ENCODE results near the gene COMMD1.
"Not testable (repeated sequence)": the region's sequence is repeated elsewhere in the genome, so short reads cannot be mapped to it uniquely, and the experiment has no call there.

The COMMD1 gene

GRCh38 chr2:61905372-61906185 is at the start of gene COMMD1:
Gene COMMD1, plus strand, starts transcription at chr2:61905674. Its CDS starts 5 bp downstream, at chr2:61905679.
- no peak for TF ChIP-seq CTCF (IDR thresholded peaks at IDR 0.05; ENCODE audit: control extremely low read depth, extremely low read depth, low read depth, missing control alignments)
- DNase-seq (ENCODE audit: extremely low spot score) = peak; percentile 83
- ChIA-PET POLR2A (interaction anchor here (0.6 kb wide), 1 partner anchor 765 kb away, joined by 3 read pairs; no protein-coding TSS in a partner anchor), CTCF (interaction anchor here (0.8 to 1.7 kb wide), 6 partner anchors 10 to 552 kb away, joined by 3 to 7 read pairs (median 4); no protein-coding TSS in a partner anchor)

GRCh38 chr2:61857224-61857623 is 48.2 kb upstream of the COMMD1 start:
- DNase-seq (ENCODE audit: extremely low spot score) = no peak
- CTCF ChIA-PET = interaction anchor here (0.6 to 2.0 kb wide), 3 partner anchors 14 to 143 kb away, joined by 3 to 5 read pairs (median 3); no protein-coding TSS in a partner anchor
- POLR2A ChIA-PET = no interaction called here
- TF ChIP-seq CTCF (IDR thresholded peaks at IDR 0.05; ENCODE audit: control extremely low read depth, extremely low read depth, low read depth, missing control alignments) = no peak

DNA sequence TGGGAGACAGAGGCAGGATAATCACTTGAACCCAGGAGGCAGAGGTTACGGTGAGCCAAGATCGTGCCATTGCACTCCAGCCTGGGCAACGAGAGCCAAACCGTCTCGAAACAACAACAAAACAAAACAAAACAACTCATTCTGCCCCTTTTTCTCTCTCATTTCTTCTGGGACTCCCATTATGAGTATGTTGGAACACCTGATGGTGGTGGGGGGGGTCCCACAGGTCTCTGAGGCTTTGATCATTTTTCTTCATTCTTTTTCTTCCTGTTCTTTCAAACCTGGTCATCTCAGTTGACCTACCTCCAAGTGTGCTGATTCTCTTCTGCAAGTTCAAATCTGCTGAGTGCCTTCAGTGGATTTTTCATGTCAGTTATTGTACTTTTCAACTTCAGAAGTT is 43.4 kb upstream of the COMMD1 start:
- ChIA-PET CTCF (interaction anchor here (1.3 kb wide), 1 partner anchor 11 kb away, joined by 4 read pairs; no protein-coding TSS in a partner anchor), POLR2A (no interaction called here)
- no peak for DNase-seq (ENCODE audit: extremely low spot score)
- no peak for TF ChIP-seq CTCF (IDR thresholded peaks at IDR 0.05; ENCODE audit: control extremely low read depth, extremely low read depth, low read depth, missing control alignments)

DNA sequence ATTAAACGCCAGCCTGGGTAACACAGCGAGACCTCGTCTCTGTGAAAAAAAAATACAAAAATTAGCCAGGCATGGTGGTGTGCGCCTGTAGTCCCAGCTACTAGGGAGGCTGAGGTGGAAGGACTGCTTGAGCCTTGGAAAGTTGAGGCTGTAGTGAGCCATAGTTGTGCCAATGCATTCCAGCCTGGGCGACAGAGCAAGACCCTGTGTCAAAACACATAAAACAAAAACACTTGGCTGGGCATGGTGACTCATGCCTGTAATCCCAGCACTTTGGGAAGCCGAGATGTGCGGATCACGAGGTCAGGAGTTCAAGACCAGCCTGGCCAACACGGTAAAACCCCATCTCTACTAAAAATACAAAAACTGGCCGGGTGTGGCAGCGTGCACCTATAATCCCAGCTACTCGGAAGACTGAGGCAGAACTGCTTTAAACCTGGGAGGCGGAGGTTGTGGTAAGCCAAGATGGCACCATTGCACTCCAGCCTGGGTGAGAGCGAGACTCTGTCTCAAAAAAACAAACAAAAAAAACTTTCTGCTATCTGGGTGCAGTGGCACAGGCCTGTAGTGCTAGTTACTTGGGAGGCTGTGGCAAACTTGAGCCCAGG is 38.9 kb upstream of the COMMD1 start:
- DNase-seq (ENCODE audit: extremely low spot score); POLR2A ChIA-PET: not testable (repeated sequence)
- CTCF ChIA-PET = interaction anchor here (1.0 kb wide), 1 partner anchor 8 kb away, joined by 3 read pairs; no protein-coding TSS in a partner anchor

DNA sequence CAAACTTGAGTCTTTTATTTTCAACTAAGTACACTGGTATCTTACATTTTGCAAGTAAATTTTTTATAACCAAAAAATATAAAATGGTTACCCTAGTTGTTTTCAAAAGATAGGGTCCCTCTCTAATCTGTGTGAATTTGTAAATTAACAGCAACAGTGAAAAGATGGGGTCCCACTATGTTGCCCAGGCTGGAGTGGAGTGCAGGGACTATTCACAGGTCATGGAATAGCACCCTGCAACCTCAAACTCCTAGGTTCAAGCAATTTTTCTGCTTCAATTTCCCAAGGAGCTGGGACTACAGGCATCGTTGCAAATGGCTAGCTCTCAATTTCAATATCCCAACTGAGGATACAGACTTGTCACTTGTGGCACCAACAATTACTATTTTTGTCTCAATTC is 29.1 kb upstream of the COMMD1 start:
- no peak for DNase-seq (ENCODE audit: extremely low spot score)
- CTCF ChIA-PET = no interaction called here
- POLR2A ChIA-PET = no interaction called here
- no peak for TF ChIP-seq CTCF (IDR thresholded peaks at IDR 0.05; ENCODE audit: control extremely low read depth, extremely low read depth, low read depth, missing control alignments)

GRCh38 chr2:61877571-61878245 is 27.8 kb upstream of the COMMD1 start:
- ChIA-PET POLR2A (no interaction called here), CTCF (interaction anchor here (0.8 kb wide), 1 partner anchor 9 kb away, joined by 3 read pairs; no protein-coding TSS in a partner anchor)
- DNase-seq (ENCODE audit: extremely low spot score) = no peak
- TF ChIP-seq CTCF (IDR thresholded peaks at IDR 0.05; ENCODE audit: control extremely low read depth, extremely low read depth, low read depth, missing control alignments) = no peak

Data from GM10248 (cell line).